Peyer's patch (tissue), 4 donors: ENCODE measurements around the gene TMEM163. TPM values are rescaled to one million over a fixed set of nuclear protein-coding genes. Genes with fewer than 3 reads are reported as not detected.

Experiments used
- DNase-seq, 3 donors: peaks; one replicate each; pipeline ENCODE4 v3.0.0-alpha.2; 2017 to 2019
- H3K27ac ChIP-seq, 4 donors: fragments of 200-600 bp; sonication (generic); one replicate each; pipeline ENCODE4 v1.5.1; 2016 to 2019
- H3K27me3 ChIP-seq, 2 donors: fragments of 200-600 bp; sonication (generic); one replicate each; pipeline ENCODE4 v1.5.1; 2019
- H3K36me3 ChIP-seq, 3 donors: fragments of 200-600 bp; sonication (generic); one replicate each; pipeline ENCODE4 v1.5.1; 2016 to 2019
- H3K4me1 ChIP-seq, 4 donors: fragments of 200-600 bp; sonication (generic); one replicate each; pipeline ENCODE4 v1.5.1; 2016 to 2019
- H3K4me3 ChIP-seq, 4 donors: fragments of 200-600 bp; sonication (generic); 1 replicate in 3 of 4; 2 replicates in 1 of 4; pipeline ENCODE4 v1.5.1; 2016 to 2019; ENCODE audit warnings: mild to moderate bottlenecking in 1 of 4
- H3K9me3 ChIP-seq, 4 donors: fragments of 200-600 bp; sonication (generic); one replicate each; pipeline ENCODE4 v1.5.1; 2016 to 2019; ENCODE audit warnings: mild to moderate bottlenecking in 1 of 4
- CTCF ChIP-seq, 6 experiments: fragments of 450-650 bp in 4 of 6; fragments of 200-600 bp in 2 of 6; sonication (generic) in 1 of 6; IDR thresholded peaks; one replicate each; pipeline ENCODE4 v1.5.1; 2017 to 2019; ENCODE audit warnings: antibody characterized with exemption in 6 of 6, mild to moderate bottlenecking in 3 of 6, moderate library complexity in 1 of 6
- POLR2A ChIP-seq, 2 donors: fragments of 450-650 bp; IDR thresholded peaks; one replicate each; pipeline ENCODE4 v1.5.1; 2017; ENCODE audit warnings: antibody characterized with exemption in 2 of 2, mild to moderate bottlenecking in 2 of 2, moderate library complexity in 2 of 2
- total RNA-seq, 4 donors: library from RNA; depleted of rRNA; stranded (reverse); fragments of >200 nt; gene quantifications; one replicate each; pipeline ENCODE4 v1.1.0, GENCODE V29; 2016

Gene TMEM163
- total RNA-seq, 4 donors from 2014 or later, result 1.7 TPM; not detected in 3

DNA sequence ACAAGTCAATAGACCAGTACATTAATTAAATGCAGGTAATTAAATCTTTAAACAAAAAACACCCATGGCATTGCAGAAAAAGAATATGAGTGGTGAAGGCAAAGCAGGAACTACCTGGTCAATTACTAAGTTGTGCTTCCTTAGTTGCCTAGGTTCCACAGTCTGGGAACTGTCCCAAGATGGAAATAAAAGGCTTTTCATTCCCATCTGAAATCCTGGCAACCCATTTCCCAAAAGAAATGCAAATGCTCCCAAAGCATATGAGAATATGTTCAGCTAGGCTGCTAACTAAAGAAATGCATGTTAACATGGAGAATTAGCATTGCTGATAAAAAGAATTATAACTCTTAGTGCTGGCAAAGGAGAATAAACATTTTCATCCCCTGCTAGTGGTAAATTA lies 177.8 kb downstream of the TMEM163 start:
- Histone ChIP-seq H3K9me3 (no peaks in the 10 kb centered on the region), H3K4me1 (no peaks in the 10 kb centered on the region), H3K4me3 (no peak overlapping the region), H3K36me3 (no peaks in the 10 kb centered on the region), H3K27me3 (no peaks in the 10 kb centered on the region), H3K27ac (no peak overlapping the region)
- TF ChIP-seq CTCF (IDR thresholded peaks at IDR 0.05), result no peak
- no peak for TF ChIP-seq POLR2A (IDR thresholded peaks at IDR 0.05)
- DNase-seq, result no peak

GRCh38 chr2:134539981-134540380 lies 178.8 kb downstream of the TMEM163 start:
- Histone ChIP-seq H3K27ac (no peak overlapping the region), H3K4me1 (no peaks in the 10 kb centered on the region), H3K4me3 (no peak overlapping the region), H3K9me3 (no peaks in the 10 kb centered on the region), H3K36me3 (no peaks in the 10 kb centered on the region), H3K27me3 (no peaks in the 10 kb centered on the region)
- TF ChIP-seq CTCF (IDR thresholded peaks at IDR 0.05) (no peak), POLR2A (IDR thresholded peaks at IDR 0.05) (no peak)
- DNase-seq, result no peak

DNA sequence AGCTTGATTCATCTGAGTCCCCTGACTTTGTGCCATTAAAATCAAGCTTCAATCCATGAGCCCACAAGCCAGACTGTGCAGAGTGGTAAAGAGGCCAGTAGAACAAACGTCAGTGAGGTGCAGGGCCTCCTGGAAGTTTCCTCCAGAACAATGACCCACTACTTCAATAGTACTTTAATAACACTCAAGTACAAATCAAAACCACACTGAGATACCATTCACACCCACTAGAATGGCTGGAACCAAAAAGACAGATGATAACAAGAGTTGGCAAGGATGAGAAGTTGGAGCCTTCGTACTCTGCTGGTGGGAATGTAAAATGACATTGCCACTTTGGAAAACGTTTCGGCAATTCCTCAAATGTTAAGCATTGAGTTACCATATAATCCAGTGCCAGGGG lies 181.1 kb downstream of the TMEM163 start:
- TF ChIP-seq CTCF (IDR thresholded peaks at IDR 0.05) (no peak), POLR2A (IDR thresholded peaks at IDR 0.05) (no peak)
- no peak for DNase-seq
- Histone ChIP-seq H3K4me3 (no peak overlapping the region), H3K27ac (no peak overlapping the region), H3K4me1 (no peaks in the 10 kb centered on the region), H3K36me3 (no peaks in the 10 kb centered on the region), H3K9me3 (no peaks in the 10 kb centered on the region), H3K27me3 (no peaks in the 10 kb centered on the region)

DNA sequence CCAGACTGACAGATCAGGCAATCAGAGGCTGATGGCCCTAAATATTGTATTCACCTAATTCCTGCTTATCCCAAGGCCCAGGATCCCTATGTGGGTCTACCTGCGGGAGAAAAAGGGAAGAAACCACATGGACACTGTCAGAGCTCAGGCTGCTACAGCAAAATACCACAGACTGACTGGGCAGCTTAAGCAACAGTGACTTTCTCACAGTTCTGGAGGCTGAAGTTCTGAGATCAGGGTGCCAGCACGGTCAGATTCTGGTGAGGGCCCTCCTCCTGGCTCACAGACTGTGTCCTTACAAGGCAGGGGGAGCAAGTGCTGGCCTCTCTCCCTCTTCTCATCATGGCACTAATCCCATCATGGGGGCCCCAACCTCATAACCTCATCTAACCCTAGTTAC lies 181.7 kb downstream of the TMEM163 start:
- TF ChIP-seq POLR2A (IDR thresholded peaks at IDR 0.05) (no peak), CTCF (IDR thresholded peaks at IDR 0.05) (no peak)
- Histone ChIP-seq H3K4me1 (no peaks in the 10 kb centered on the region), H3K27ac (no peak overlapping the region)

GRCh38 chr2:134536296-134536695 lies 182.5 kb downstream of the TMEM163 start:
- no peak for TF ChIP-seq CTCF (IDR thresholded peaks at IDR 0.05)
- no peak for TF ChIP-seq POLR2A (IDR thresholded peaks at IDR 0.05)
- no peaks in the 10 kb centered on the region for H3K36me3 ChIP-seq
- H3K4me3 ChIP-seq, result no peak overlapping the region
- DNase-seq, result no peak
- H3K27me3 ChIP-seq, result no peaks in the 10 kb centered on the region
- no peak overlapping the region for H3K27ac ChIP-seq
- H3K9me3 ChIP-seq, result no peaks in the 10 kb centered on the region
- no peaks in the 10 kb centered on the region for H3K4me1 ChIP-seq

More for the DNA sequence above, 181.7 kb downstream of the TMEM163 start:
- DNase-seq, result no peak
- Histone ChIP-seq H3K9me3 (no peaks in the 10 kb centered on the region), H3K4me3 (no peak overlapping the region), H3K36me3 (no peaks in the 10 kb centered on the region), H3K27me3 (no peaks in the 10 kb centered on the region)

DNA sequence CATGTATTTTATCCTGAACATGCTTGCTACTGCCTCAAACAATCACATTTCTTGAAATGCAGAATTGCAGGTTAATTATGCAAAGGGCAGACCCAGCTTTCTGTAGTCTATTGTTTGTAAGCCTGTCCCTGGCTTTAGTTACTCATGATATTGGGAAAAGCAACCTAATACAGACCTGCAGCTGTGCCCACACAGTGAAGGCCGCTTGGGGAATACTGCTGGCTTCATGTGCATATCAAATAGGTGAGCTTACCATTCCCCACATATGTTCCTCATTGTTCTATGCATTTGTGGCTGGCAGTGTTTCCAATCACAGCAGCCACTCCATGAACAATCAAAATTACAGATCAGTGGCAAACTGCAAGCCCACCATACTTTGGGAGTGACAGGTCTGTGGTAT lies 186.3 kb downstream of the TMEM163 start:
- no peak overlapping the region for H3K27ac ChIP-seq
- no peak overlapping the region for H3K4me3 ChIP-seq
- no peaks in the 10 kb centered on the region for H3K36me3 ChIP-seq
- H3K9me3 ChIP-seq, result no peaks in the 10 kb centered on the region
- H3K27me3 ChIP-seq, result no peaks in the 10 kb centered on the region
- TF ChIP-seq POLR2A (IDR thresholded peaks at IDR 0.05) (no peak), CTCF (IDR thresholded peaks at IDR 0.05) (no peak)
- H3K4me1 ChIP-seq, result no peaks in the 10 kb centered on the region
- no peak for DNase-seq
